ENCODE data around the gene TXN. TPM values are rescaled to one million over a fixed set of nuclear protein-coding genes. Genes with fewer than 3 reads are reported as not detected.

Gene TXN
- total and polyA plus RNA-seq, 10 of the 15 experiments (the other 5 are each of a cell fraction or from before 2014, with no cell fraction given) = 309 to 2,304 (median 650) TPM

DNA sequence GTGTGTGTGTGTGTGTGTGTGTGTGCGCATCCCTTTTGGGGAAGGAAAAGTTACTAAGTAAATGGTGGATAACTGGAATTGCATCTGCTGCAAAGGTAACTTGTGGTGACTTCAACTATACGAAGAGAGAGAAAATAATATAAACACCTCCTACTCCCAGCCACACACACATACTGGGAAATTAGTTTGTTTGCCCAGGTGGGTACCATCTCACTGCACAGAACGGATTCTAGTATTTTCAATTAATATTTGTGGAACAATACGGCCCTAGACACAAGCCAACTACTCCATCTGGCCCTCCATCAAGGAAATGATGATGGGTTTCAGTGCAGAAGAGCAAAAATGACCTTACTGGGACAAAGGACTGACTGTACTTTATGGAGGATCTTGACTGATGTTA is 32.2 kb upstream of the TXN start:
- ATAC-seq = no peak
- Histone ChIP-seq H3K4me2 (ENCODE audit: control insufficient read depth, insufficient read depth) (no peak overlapping the region), H3K9ac (ENCODE audit: control insufficient read depth, insufficient read depth, low read length) (no peak overlapping the region), H3K4me1 (ENCODE audit: control insufficient read depth, insufficient read depth, low read length) (no peaks in the 10 kb centered on the region), H3K9me3 (replicated peaks; ENCODE audit: control insufficient read depth, insufficient read depth, low read length) (no peaks in the 10 kb centered on the region), H3K79me2 (ENCODE audit: control insufficient read depth, insufficient read depth, low read length) (no peaks in the 10 kb centered on the region), H2AFZ (ENCODE audit: control insufficient read depth, low read depth, low read length) (no peak overlapping the region), H4K20me1 (ENCODE audit: control insufficient read depth, insufficient read depth) (no peaks in the 10 kb centered on the region), H3K27me3 (replicated peaks in 1 of 2; ENCODE audit: control insufficient read depth in 2 of 2, insufficient read depth in 2 of 2, low read length in 1 of 2) (no peaks in the 10 kb centered on the region), H3K4me3 (no peak overlapping the region), H3K36me3 (ENCODE audit: control insufficient read depth in 2 of 2, insufficient read depth in 2 of 2, low read length in 1 of 2) (no peaks in the 10 kb centered on the region), H3K27ac (ENCODE audit: control insufficient read depth, insufficient read depth) (no peak overlapping the region)
- RAD21 ChIA-PET (ENCODE audit: unreplicated experiment) = no interaction called here
- WGBS (ENCODE audit: insufficient coverage, insufficient replicate concordance, low lambda C conversion rate, missing lambda C conversion rate) = 43% methylated on average over 4 of the region's 4 CpGs
- FAIRE-seq = no peak
- TF ChIP-seq, protein P1, sequence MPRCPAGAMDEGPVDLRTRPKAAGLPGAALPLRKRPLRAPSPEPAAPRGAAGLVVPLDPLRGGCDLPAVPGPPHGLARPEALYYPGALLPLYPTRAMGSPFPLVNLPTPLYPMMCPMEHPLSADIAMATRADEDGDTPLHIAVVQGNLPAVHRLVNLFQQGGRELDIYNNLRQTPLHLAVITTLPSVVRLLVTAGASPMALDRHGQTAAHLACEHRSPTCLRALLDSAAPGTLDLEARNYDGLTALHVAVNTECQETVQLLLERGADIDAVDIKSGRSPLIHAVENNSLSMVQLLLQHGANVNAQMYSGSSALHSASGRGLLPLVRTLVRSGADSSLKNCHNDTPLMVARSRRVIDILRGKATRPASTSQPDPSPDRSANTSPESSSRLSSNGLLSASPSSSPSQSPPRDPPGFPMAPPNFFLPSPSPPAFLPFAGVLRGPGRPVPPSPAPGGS (IDR thresholded peaks at IDR 0.05; ENCODE audit: borderline replicate concordance, insufficient read depth, low read depth, low read length, poor library complexity, severe bottlenecking) = no peak
- TF ChIP-seq SUZ12 (IDR thresholded peaks at IDR 0.05; ENCODE audit: unreplicated experiment) (no peak), NR2C1 (IDR thresholded peaks at IDR 0.05) (no peak), RB1 (IDR thresholded peaks at IDR 0.05; ENCODE audit: borderline replicate concordance) (no peak), NFIC (IDR thresholded peaks at IDR 0.05; ENCODE audit: low read depth, low read length) (no peak), MXI1 (IDR thresholded peaks at IDR 0.05; ENCODE audit: low read depth, low read length) (no peak), SREBF2 (IDR thresholded peaks at IDR 0.05; ENCODE audit: low read length) (no peak)
- TF ChIP-seq, protein P2, sequence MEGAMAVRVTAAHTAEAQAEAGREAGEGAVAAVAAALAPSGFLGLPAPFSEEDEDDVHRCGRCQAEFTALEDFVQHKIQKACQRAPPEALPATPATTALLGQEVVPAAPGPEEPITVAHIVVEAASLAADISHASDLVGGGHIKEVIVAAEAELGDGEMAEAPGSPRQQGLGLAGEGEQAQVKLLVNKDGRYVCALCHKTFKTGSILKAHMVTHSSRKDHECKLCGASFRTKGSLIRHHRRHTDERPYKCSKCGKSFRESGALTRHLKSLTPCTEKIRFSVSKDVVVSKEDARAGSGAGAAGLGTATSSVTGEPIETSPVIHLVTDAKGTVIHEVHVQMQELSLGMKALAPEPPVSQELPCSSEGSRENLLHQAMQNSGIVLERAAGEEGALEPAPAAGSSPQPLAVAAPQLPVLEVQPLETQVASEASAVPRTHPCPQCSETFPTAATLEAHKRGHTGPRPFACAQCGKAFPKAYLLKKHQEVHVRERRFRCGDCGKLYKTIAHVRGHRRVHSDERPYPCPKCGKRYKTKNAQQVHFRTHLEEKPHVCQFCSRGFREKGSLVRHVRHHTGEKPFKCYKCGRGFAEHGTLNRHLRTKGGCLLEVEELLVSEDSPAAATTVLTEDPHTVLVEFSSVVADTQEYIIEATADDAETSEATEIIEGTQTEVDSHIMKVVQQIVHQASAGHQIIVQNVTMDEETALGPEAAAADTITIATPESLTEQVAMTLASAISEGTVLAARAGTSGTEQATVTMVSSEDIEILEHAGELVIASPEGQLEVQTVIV (IDR thresholded peaks at IDR 0.05; ENCODE audit: borderline replicate concordance, partially characterized antibody) = no peak
- intact Hi-C loops (cut with micrococcal nuclease; ENCODE audit: unreplicated experiment) (no loop called here), in situ Hi-C loops (cut with MboI) (no loop called here)
- SMC1A ChIA-PET (ENCODE audit: uncharacterized antibody, unreplicated experiment) = no interaction called here
- no peak for DNase-seq (ENCODE audit: low read depth, low spot score)
- BruUV-seq (replicated peaks) = no TSS peak
- CTCF ChIA-PET = no interaction called here
- POLR2A ChIA-PET = no interaction called here
